HepG2 (cell line): ENCODE measurements around the gene CTSS. TPM values are rescaled to one million over a fixed set of nuclear protein-coding genes. Genes with fewer than 3 reads are reported as not detected.

Experiments used
- ATAC-seq: fragments of 200-7000 bp; cut with Tn5 transposase; 3 replicates; pipeline ENCODE4 v1.9.1; 2020; ENCODE audit warnings: mild to moderate bottlenecking, moderate library complexity
- BruUV-seq: library from RNA; stranded (reverse); fragments of 400-500 nt; replicated peaks from 2 replicates; lab custom pipeline; 2021; lab: Mats Ljungman, UMichigan
- CTCF ChIA-PET: fragments of 300-600 bp; formaldehyde crosslinking; extraction: SDS; loops from one replicate; lab custom pipeline; 2021; ENCODE audit warnings: low total read pairs, inconsistent platforms, low intra/inter-chr PET ratio; lab: Yijun Ruan, JAX
- POLR2A ChIA-PET: fragments of 350-600 bp; sonication (Branson Sonifier 250); formaldehyde crosslinking; loops from one replicate; lab custom pipeline; 2020; ENCODE audit warnings: antibody characterized with exemption, inconsistent platforms; lab: Yijun Ruan, JAX
- DNase-seq: peaks from one replicate; pipeline ENCODE4 v3.0.0-alpha.2; 2015; ENCODE audit warnings: low spot score
- FAIRE-seq: peaks from 3 replicates; lab custom pipeline; 2011; peaks lifted over from hg19 to GRCh38; lab: Jason Lieb, UNC
- H2AFZ ChIP-seq: one replicate; pipeline ENCODE4 v1.6.1; 2011; ENCODE audit warnings: low read length, inconsistent platforms
- H3K27ac ChIP-seq: fragments of 300-600 bp; 3 replicates; pipeline ENCODE4 v1.8.0; 2011; ENCODE audit warnings: mixed run types, mild to moderate bottlenecking, mixed read lengths, low read length, inconsistent platforms; ENCODE audit not compliant: insufficient read depth; ENCODE audit errors: extremely low read length
- H3K27me3 ChIP-seq, 2 experiments: fragments of 200-600 bp in 1 of 2; 2 replicates in 1 of 2; 3 replicates in 1 of 2; pipeline versions ENCODE4 v1.6.0 to v1.8.0; 2011; ENCODE audit warnings: low read length in 2 of 2, mild to moderate bottlenecking in 2 of 2, moderate library complexity in 2 of 2, inconsistent platforms in 1 of 2; ENCODE audit not compliant: insufficient read depth in 2 of 2, control insufficient read depth in 1 of 2
- H3K36me3 ChIP-seq, 2 experiments: fragments of 200-600 bp in 1 of 2; replicated peaks in 1 of 2; 2 replicates in 1 of 2; 3 replicates in 1 of 2; pipeline versions ENCODE4 v1.5.1 to v1.8.0; 2011; ENCODE audit warnings: low read length in 2 of 2, inconsistent platforms in 1 of 2; ENCODE audit not compliant: insufficient read depth in 2 of 2, control insufficient read depth in 1 of 2
- H3K4me1 ChIP-seq: 2 replicates; pipeline ENCODE4 v1.5.1; 2012; ENCODE audit warnings: low read length, inconsistent platforms; ENCODE audit not compliant: insufficient read depth
- H3K4me2 ChIP-seq: 2 replicates; pipeline ENCODE4 v1.6.0; 2011; ENCODE audit warnings: low read depth, low read length, inconsistent platforms
- H3K4me3 ChIP-seq, 3 experiments: fragments of 200-600 bp in 1 of 3; sonication (generic), shearing (Covaris generic) in 1 of 3; replicated peaks in 1 of 3; 2 replicates each; pipeline ENCODE4 v1.5.1; 2011 to 2016; ENCODE audit warnings: low read length in 3 of 3, inconsistent platforms in 2 of 3, low read depth in 2 of 3, mild to moderate bottlenecking in 2 of 3, control low read depth in 1 of 3, mixed read lengths in 1 of 3; ENCODE audit not compliant: insufficient read depth in 1 of 3
- H3K79me2 ChIP-seq: one replicate; pipeline ENCODE4 v1.6.1; 2011; ENCODE audit warnings: low read length, inconsistent platforms; ENCODE audit not compliant: insufficient read depth
- H3K9ac ChIP-seq: 2 replicates; pipeline ENCODE4 v1.6.0; 2011; ENCODE audit warnings: mild to moderate bottlenecking, low read depth, low read length, inconsistent platforms; ENCODE audit not compliant: insufficient read depth
- H3K9me3 ChIP-seq: 2 replicates; pipeline ENCODE4 v1.5.1; 2012; ENCODE audit warnings: mild to moderate bottlenecking, low read length
- H4K20me1 ChIP-seq: 2 replicates; pipeline ENCODE4 v1.6.0; 2011; ENCODE audit warnings: inconsistent platforms, mild to moderate bottlenecking, low read length, moderate library complexity; ENCODE audit not compliant: insufficient read depth
- AFF4 ChIP-seq: sonication (generic); formaldehyde crosslinking; IDR thresholded peaks from 2 replicates; pipeline ENCODE4 v1.4.0; 2020; ENCODE audit warnings: missing genetic modification reagents
- ELF1 ChIP-seq: sonication (generic); formaldehyde crosslinking; IDR thresholded peaks from 2 replicates; pipeline ENCODE4 v1.4.0; 2020; ENCODE audit warnings: missing genetic modification reagents
- ISX ChIP-seq: sonication (generic); formaldehyde crosslinking; conservative IDR thresholded peaks from 2 replicates; pipeline ENCODE4 v1.5.0; 2020; ENCODE audit warnings: missing genetic modification reagents
- KAT2B ChIP-seq: fragments of 150-350 bp; IDR thresholded peaks from 2 replicates; pipeline ENCODE4 v1.6.1; 2014; ENCODE audit warnings: low read depth, low read length, borderline replicate concordance
- NCOA5 ChIP-seq: sonication (generic); formaldehyde crosslinking; IDR thresholded peaks from 2 replicates; pipeline ENCODE4 v1.4.0; 2020; ENCODE audit warnings: missing genetic modification reagents
- SP2 ChIP-seq: sonication (generic); formaldehyde crosslinking; IDR thresholded peaks from 2 replicates; pipeline ENCODE4 v1.5.1; 2020; ENCODE audit warnings: mild to moderate bottlenecking, missing genetic modification reagents
- SRY ChIP-seq: sonication (generic); formaldehyde crosslinking; IDR thresholded peaks from 2 replicates; pipeline ENCODE4 v1.8.0; 2022; ENCODE audit warnings: mild to moderate bottlenecking, missing genetic modification reagents
- TBP ChIP-seq: sonication (generic); formaldehyde crosslinking; IDR thresholded peaks from 2 replicates; pipeline ENCODE4 v1.5.0; 2020; ENCODE audit warnings: missing genetic modification reagents
- ZBTB3 ChIP-seq: sonication (generic); formaldehyde crosslinking; IDR thresholded peaks from 2 replicates; pipeline ENCODE4 v1.4.0; 2020; ENCODE audit warnings: low read depth, mild to moderate bottlenecking, moderate library complexity, missing genetic modification reagents, borderline replicate concordance
- ZNF138 ChIP-seq: sonication (generic); formaldehyde crosslinking; IDR thresholded peaks from 2 replicates; pipeline ENCODE4 v1.5.0; 2020; ENCODE audit warnings: mild to moderate bottlenecking, low read depth, missing genetic modification reagents
- ZNF468 ChIP-seq: sonication (generic); formaldehyde crosslinking; IDR thresholded peaks from 2 replicates; pipeline ENCODE4 v1.8.0; 2022; ENCODE audit warnings: mild to moderate bottlenecking, moderate library complexity, missing genetic modification reagents
- ZNF660 ChIP-seq: sonication (generic); formaldehyde crosslinking; IDR thresholded peaks from 2 replicates; pipeline ENCODE4 v1.5.1; 2020; ENCODE audit warnings: mild to moderate bottlenecking, low read depth, missing genetic modification reagents, borderline replicate concordance
- ZNF782 ChIP-seq: sonication (generic); formaldehyde crosslinking; IDR thresholded peaks from 2 replicates; pipeline ENCODE4 v1.4.0; 2020; ENCODE audit warnings: missing genetic modification reagents, mild to moderate bottlenecking, borderline replicate concordance
- ZNF83 ChIP-seq: sonication (generic); formaldehyde crosslinking; IDR thresholded peaks from 2 replicates; pipeline ENCODE4 v1.4.0; 2020; ENCODE audit warnings: missing genetic modification reagents, mild to moderate bottlenecking, borderline replicate concordance
- ZNF879 ChIP-seq: sonication (generic); formaldehyde crosslinking; IDR thresholded peaks from 2 replicates; pipeline ENCODE4 v1.8.1; 2023; ENCODE audit warnings: missing genetic modification reagents
- WGBS: methylation state at CpG from one replicate; pipeline ENCODE4 v1.1.6; 2017; ENCODE audit warnings: low lambda C conversion rate; 5-methylcytosine and 5-hydroxymethylcytosine counted together
- in situ Hi-C: cut with HindIII; loops from 2 replicates; pipeline ENCODE4 v1.10.0; 2017; ENCODE audit warnings: low pct_unique_long_range_greater_than_20kb; ENCODE audit not compliant: extremely low pct_ligation_motif_present
- intact Hi-C: fragments of 100-400 bp; cut with micrococcal nuclease; formaldehyde crosslinking; loops from one replicate; pipeline ENCODE4 v1.10.0; 2022; ENCODE audit not compliant: unreplicated experiment
- polyA plus RNA-seq, 8 experiments: library from polyadenylated mRNA; depleted of rRNA in 3 of 8; stranded (reverse) in 7 of 8; unstranded in 1 of 8; fragments of >200 nt; fragmentation: Illumina TruSeq in 4 of 8; extraction: Trizol in 4 of 8; gene quantifications; 2 replicates each; pipeline versions ENCODE4 v1.2.1 to v1.2.3, GENCODE V29; 2011 to 2016; ENCODE audit warnings: low read depth in 4 of 8, missing spikeins in 1 of 8, mixed read lengths in 1 of 8; ENCODE audit not compliant: insufficient read depth in 1 of 8
- total RNA-seq, 5 experiments: library from RNA; depleted of rRNA; stranded (reverse); fragments of >200 nt; fragmentation: Illumina TruSeq; extraction: Trizol; gene quantifications; 2 replicates each; pipeline ENCODE4 v1.2.3, GENCODE V29; 2016; ENCODE audit warnings: low read depth in 1 of 5
- TF ChIP-seq, protein P1 (sequence below): sonication (generic); formaldehyde crosslinking; IDR thresholded peaks from 2 replicates; pipeline ENCODE4 v1.4.0; 2020; ENCODE audit warnings: mild to moderate bottlenecking, missing genetic modification reagents

Gene CTSS
- total and polyA plus RNA-seq, 2 of the 13 experiments (the other 11 are each of a cell fraction or from before 2014, with no cell fraction given), result 0.33 to 1.0 TPM

- Histone ChIP-seq H3K9ac (0 out of 2 replicates have a peak overlapping the region, but pooled peaks have one; percentile 26), H3K27me3 (no peaks in the 10 kb centered on the region; a peak in 1 of 5 replicates), H3K4me3 (no peak overlapping the region; a peak in 1 of 6 replicates), H4K20me1 (no peaks in the 10 kb centered on the region), H3K4me1 (0 out of 2 replicates have a peak, but pooled peaks cover 17% of the 10 kb centered on the region), H3K27ac (no peak overlapping the region), H3K9me3 (no peaks in the 10 kb centered on the region), H3K79me2 (peaks cover 10% of the 10 kb centered on the region), H3K4me2 (peak overlapping the region; percentile 74), H3K36me3 (peaks cover 4 to 28% of the 10 kb centered on the region in 2 experiments; a peak in 4 of 5 replicates), H2AFZ (no peak overlapping the region)
- no peak for DNase-seq
- FAIRE-seq, result no peak
- WGBS, result 88% methylated on average over 4 of the region's 4 CpGs
- no peak for TF ChIP-seq ZNF468 (CRISPR knock-in tag)
- no peak for TF ChIP-seq ZBTB3 (CRISPR knock-in tag)
- no peak for TF ChIP-seq ZNF660 (CRISPR knock-in tag)
- no peak for TF ChIP-seq SRY (CRISPR knock-in tag)
- TF ChIP-seq ZNF879 (CRISPR knock-in tag), result no peak
- no peak for TF ChIP-seq ZNF138
- TF ChIP-seq, protein P1, sequence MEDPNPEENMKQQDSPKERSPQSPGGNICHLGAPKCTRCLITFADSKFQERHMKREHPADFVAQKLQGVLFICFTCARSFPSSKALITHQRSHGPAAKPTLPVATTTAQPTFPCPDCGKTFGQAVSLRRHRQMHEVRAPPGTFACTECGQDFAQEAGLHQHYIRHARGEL (CRISPR knock-in tag), result no peak
- TF ChIP-seq ISX (CRISPR knock-in tag), result no peak
- no peak for TF ChIP-seq TBP (CRISPR knock-in tag)
- no peak for TF ChIP-seq AFF4
- no peak for TF ChIP-seq SP2 (CRISPR knock-in tag)
- TF ChIP-seq NCOA5, result no peak
- no peak for TF ChIP-seq ELF1 (CRISPR knock-in tag)
- TF ChIP-seq KAT2B, result no peak
- no peak for TF ChIP-seq ZNF782 (CRISPR knock-in tag)
- no peak for TF ChIP-seq ZNF83 (CRISPR knock-in tag)
- intact Hi-C loops, result loop anchor here (5.0 to 10.0 kb wide), 2 partner anchors 71 to 133 kb away; partner anchors contain the start of gene ENSA
- CTCF ChIA-PET, result no interaction called here
- POLR2A ChIA-PET, result interaction anchor here (2.9 kb wide), 1 partner anchor 67 kb away, joined by 17 read pairs; the partner anchor contains the start of gene ENSA
- ATAC-seq, result no peak
- BruUV-seq, result no TSS peak
- in situ Hi-C loops, result no loop called here
Observed at GRCh38 chr1:150695561-150695960, 70.0 kb downstream of the CTSS start.
